Stromal cell of bone marrow (primary cell): ENCODE results near the gene NR2E1.

Experiments
- DNase-seq: peaks from one replicate; pipeline ENCODE4 v3.0.0-alpha.2; 2012; ENCODE audit warnings: low read depth

Gene NR2E1

DNA sequence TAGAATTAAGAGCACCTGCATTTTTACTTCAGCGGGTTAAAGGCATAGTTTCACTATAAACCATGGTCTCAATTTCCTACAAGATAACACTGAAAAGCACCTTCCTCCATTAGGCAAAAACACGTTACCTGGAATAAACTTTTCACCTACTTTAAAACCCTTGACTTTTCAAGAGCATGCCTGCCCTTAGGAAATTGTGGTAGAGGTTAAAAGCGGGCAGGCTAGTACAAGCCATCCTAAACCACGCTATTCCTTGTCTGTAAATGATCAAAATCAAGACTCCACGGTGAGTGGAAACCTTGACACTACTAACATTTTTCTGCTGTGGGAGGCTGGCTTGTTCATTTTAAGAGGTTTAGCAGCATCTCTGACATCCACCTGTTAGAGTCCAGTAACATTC is 43.9 kb downstream of the NR2E1 start:
- DNase-seq, result no peak

GRCh38 chr6:108210556-108210955 is 44.7 kb downstream of the NR2E1 start:
- DNase-seq, result no peak

- no peak for DNase-seq
Measured at GRCh38 chr6:108211671-108212070, 45.8 kb downstream of the NR2E1 start.

GRCh38 chr6:108222064-108222463 is 56.2 kb downstream of the NR2E1 start:
- DNase-seq, result no peak

DNA sequence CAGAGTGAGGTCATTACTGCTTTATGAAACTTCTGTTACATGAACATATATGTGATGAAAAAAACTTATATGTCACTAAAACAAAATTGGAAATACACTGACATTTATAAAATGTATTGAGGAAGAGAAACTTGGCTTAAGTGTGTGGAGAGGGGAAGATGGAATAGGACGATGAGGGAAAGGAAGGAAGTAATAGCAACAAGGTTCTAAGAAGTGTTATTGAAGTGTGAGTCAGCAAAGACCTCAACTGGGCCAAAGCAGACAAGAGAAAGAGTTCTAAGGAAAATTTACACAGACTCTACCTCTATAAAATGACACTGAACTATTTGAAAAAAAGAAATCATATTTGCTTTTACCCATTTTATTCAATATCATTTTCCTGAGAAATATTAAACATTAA is 56.7 kb downstream of the NR2E1 start:
- DNase-seq, result no peak

GRCh38 chr6:108227290-108227689 is 61.5 kb downstream of the NR2E1 start:
- no peak for DNase-seq

DNA sequence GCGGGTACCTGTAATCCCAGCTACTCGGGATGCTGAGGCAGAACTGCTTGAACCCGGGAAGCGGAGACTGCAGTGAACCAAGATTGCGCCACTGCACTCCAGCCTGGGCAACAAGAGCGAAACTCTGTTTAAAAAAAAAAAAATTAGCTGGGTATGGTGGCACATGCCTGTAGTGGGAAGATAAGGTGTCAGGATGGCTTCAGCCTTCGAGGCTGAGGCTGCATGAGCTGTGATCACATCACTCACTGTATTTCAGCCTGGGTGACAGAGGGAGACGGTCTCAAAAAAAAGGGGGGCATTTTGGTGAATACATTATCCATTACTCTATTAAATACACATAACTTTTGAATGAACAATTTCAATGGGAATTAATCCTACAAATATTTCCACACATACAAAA is 62.6 kb downstream of the NR2E1 start:
- DNase-seq, result no peak

DNA sequence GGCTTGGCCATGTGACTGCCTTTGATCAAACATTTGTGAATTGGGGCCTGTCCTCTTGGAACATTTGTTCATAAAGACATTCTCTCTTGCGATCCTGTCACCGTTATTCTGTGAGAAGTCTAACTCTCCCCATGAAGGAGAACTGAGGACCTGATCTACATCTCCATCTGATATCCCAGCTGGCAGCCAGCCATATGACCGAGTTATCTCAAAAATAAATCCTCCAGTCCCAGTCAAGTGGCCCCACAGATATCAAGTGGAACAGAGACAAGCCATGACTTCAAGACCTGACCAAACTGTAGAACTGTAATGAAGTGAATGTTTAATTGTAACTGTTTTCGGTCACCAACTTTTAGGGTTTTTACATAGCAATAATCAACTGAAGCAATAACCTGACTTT is 69.3 kb downstream of the NR2E1 start:
- no peak for DNase-seq

- DNase-seq, result no peak
Measured at GRCh38 chr6:108236791-108237190, 71.0 kb downstream of the NR2E1 start.

- no peak for DNase-seq
Measured at GRCh38 chr6:108238322-108238721, 72.5 kb downstream of the NR2E1 start.
